Glomerular visceral epithelial cell (primary cell): ENCODE data around the gene AMIGO3.

Experiments
- DNase-seq: peaks from one replicate; pipeline ENCODE4 v3.0.0-alpha.2; 2016; ENCODE audit errors: extremely low spot score

Gene AMIGO3

DNA sequence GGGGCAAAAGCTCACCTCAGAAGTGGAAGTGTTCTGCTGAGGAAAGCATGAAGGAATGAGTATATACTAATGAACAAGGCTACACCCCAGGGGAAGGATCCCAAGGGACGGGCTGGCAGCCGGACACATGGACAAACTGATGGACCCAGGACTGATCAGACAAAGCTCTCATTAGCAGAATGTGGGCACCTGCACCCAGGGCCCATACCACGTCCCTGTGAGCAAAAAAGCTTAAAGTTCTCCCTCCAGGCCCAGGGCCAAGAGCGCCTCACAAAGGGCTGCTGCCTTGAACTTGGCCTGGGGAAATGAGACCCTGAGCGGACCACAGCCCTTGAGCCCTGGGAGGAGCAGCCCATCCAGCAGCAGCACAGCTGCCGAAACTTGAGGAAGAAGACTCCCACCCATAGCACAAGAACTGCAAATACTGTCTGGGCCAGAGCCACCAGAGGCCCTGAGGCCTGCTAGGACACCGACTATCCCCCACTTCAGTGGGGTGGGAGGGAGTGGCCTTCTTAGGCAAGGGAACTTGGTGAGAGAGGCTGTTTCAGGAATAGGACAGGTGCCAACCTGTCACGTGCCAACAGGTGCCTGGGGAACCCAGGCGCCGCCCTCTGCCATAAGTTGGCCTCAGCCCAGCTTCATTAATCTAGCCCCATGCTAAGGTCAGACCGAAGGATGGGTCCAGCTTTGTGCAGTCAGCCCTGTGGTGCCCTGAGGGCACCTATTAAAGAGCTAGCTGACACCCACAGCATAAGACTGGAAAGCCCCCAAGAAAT lies 6.6 kb upstream of the AMIGO3 start:
- DNase-seq, result no peak

DNA sequence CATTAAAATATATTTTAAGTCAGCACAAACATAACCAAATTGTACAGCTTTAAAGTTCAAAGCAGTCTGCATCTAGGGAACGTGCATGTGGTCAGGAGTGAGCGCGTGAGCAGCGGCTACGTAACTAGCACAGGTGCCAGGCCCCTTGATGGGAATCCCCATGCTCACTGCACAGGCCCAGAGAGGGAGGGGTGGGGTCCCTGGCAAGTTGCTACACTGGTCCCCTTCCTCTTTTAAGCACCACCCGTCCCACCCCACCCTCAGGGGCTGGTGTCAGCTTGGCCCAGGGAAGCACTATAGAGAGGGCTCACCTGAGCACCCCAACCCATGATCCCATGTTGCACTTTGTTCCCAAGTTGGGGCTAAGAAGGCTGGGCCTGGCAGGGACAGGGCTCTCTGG lies 5.1 kb upstream of the AMIGO3 start:
- DNase-seq, result no peak

DNA sequence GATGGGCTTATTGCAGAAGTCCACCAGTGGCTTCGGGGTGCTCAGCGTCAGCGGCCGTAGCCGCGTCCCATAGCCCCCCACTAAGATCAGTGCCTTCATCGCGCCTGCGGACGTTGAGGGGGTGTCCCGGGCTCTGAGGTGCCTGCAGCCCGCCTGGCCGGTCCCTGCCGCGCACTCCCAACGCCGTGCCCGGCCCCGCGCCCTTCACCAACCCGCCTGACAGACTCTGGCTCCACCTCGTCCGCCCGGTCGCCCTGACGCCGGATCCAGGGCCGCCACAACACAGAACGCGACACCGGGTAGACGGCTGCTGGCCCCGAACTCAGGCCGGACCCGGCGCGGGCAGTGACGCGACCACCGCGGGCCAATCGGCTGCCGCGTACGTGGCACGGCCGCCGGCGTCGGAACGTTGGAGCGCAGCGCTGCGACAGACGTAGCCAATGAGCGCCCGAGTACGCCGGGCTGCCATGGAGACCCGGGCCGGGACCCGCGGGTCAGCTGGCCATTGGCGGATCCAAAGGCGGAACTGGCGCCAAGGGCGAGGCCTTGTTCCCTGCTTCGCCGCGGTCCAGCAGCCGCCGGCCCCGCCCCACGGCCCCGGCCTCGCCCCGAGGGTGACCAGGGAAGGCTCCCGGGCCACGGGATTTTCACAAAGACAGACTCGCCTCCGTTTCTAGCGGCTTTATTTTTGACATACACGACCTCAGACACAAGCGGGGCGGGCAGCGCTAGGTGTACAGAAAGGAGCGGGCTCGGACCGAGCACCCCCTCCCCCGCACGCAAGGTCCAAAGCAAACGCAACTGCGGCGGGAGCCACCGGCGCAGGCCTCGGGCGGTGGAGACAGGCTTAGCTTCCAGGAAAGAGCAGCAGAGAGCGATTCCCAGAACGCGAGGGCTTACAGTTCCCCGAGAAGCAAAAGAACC lies 4.4 kb upstream of the AMIGO3 start, which contains the start of gene GMPPB:
Gene GMPPB, minus strand, starts transcription at position 324 of the 924 bp plus-strand sequence. Its CDS starts 225 bp downstream, at position 99.
- DNase-seq, result peak; percentile 97

DNA sequence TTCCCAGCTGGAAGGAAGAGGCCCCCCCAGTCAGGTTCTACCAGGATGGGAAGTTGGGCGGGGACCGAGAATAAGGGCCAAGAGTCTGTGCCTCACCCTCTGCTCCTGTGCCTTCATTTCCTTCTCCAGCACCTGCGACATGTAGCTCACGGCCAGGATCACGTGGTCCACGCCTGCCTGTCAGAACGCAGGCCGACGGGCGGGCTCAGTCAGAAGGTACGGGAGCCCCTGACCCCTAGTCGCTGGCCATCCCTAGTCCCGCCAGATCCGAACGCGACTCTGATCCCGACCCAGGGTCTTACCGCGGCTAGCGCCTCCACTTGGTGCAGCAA lies 3.8 kb upstream of the AMIGO3 start:
- DNase-seq, result peak; percentile 45

DNA sequence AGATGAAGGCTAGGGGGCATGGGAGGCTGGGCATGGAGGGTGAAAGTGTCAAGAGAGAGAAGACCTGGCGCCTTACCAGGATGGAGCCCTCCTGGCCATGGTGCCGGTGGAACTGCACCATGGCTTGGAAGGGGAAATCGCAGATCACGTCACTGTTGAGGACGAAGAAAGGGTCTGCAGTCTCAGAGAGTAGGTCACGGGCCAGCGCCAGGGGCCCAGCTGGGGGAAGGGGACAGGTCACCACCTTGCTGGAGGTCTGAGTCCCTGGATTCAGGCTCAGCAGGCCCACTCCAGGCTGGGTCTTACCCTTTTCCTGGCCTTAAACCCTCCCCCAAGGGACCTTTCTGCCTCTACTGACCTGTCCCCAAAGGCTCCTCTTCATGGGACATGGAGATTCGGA lies 3.4 kb upstream of the AMIGO3 start:
- DNase-seq, result no peak

DNA sequence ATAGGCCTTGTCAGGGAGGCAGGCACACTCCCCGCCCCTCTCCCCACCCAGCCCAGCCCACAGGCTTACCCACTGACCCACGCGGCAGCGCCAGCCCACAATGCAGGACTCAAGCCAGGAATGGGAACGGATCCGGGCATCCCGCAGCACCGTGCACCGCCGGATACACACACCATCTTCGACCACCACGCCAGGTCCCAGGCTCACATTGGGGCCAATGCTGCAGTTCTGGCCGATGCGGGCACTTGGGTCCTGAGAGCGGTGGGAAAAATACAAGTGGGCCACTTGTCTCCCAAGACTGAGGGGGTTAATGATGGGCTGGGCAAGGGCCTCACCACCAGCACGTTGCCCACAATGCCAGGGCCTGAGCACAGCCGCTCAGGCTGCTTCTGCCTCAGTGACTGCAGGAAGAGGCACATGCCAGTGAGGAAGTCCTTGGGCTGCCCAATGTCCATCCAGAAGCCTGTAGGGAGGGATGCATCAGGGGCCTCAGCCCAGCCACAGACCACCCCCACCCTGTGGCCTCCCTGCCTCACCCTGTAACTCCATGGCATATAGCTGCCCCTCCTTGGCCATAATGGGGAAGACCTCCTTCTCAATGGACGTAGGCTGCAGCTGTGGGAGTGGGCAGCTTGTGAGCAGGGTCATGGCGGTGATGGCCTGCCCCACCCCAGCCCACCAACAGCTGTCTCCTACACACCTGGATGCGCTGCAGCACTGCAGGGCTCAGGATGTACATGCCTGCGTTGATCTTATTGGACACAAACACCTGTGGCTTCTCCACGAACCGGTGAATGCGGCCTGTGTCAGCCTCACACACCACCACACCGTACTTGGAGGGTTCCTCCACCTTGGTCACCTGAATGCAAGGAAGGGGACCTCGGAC lies 2.7 kb upstream of the AMIGO3 start:
- no peak for DNase-seq

DNA sequence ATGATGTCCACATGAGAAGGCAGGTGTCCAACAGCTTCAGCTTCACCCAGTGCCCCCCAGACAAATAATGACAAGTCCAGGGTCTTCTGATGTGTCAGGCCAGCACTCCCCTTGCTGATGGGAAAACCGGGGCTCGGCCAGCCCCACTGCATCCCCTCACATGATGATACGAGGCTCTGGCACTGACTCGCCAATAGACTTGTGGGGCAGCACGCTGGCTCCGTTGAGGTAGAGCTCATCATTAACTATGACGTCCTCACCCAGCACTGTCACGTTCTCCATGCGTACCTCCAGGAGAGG lies 2.1 kb upstream of the AMIGO3 start:
- no peak for DNase-seq

DNA sequence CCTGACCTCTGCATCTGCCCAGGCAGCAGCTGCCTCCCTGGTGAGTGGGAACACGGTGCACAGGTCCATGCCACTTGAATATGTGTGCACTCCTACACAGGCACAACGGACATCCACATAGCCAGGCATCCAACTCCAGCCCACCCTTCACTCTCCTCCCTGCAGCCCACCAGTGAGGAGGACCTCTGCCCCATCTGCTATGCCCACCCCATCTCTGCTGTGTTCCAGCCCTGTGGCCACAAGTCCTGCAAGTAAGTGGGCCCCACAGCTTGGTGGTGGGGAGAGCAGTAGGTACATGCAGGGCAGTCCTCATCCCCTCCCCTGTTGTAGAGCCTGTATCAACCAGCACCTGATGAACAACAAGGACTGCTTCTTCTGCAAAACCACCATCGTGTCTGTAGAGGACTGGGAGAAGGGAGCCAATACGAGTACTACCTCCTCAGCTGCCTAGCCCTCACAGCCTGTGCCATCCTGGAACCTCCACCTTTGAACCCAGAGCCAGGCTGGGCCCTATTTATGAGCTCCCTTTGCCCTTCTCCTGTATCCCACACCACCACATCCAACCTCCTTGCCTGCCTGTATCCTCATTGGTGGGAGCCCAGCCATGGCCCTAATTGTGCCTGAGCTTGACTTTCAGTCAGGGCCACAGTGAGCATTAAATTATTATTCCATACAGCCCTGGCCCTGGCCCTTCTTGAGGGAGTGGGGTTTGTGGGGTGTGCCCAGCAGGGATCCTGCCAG lies 1.5 kb upstream of the AMIGO3 start:
- no peak for DNase-seq

DNA sequence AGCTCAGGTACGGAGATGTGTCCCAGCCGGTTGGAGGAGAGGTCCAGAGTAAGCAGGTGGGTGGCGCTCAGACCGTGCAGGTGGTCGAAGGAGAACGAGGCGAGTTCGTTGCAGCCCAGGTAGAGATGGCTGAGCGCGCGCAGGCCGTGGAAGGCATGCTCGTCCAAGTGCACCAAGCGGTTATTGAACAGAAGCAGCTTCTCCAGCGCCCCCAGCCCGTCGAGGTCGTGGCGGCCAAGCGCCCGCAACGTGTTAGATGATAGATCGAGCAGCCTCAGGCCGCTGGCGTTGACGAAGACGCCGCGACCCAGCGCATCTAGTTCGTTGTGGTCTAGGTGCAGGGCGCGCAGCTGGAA lies 648 bp downstream of the AMIGO3 start:
- DNase-seq, result no peak

DNA sequence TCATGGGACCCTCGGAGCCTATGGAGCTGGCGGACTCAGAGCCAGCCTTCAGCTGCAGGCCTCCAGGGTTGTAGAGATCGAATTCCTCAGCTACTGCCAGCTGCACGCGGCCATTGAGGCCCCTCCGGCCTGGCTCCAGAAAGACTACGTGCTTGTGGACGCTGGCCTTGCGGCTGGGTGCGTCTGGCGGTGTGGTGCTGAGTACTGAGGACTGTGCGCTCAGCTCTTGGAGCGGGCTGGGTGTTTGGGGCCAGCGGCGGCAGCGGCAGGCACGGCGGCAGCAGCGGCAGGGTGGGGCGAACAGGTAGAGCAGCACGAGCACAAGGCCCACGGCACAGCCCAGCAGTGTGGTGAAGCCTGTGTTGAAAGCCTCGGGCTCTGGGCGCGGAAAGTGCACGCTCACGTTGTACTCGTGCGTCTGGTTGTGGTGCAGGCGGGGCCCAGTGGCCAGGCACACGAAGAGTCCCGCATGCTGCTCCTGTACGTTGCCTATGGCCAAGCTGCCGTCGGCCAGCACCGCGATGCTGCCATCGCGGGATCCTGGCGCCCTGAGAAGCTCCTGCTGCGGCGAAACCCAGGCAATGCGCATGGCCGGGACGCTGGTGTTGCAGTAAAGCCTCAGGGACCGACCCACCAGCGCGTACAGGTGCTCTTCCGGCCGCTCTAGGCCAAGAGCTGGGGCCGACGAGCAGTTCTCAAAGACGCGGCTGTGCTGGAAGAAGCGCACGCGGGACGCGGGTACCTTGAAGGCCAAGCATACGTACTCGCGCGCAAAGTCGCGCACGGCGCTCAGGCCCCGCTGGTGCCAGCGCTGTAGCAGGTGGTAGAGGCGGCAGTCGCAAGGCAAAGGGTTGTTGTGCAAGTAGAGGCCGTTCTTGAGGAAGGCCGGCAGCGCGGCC lies 1.3 kb downstream of the AMIGO3 start:
- DNase-seq, result no peak

DNA sequence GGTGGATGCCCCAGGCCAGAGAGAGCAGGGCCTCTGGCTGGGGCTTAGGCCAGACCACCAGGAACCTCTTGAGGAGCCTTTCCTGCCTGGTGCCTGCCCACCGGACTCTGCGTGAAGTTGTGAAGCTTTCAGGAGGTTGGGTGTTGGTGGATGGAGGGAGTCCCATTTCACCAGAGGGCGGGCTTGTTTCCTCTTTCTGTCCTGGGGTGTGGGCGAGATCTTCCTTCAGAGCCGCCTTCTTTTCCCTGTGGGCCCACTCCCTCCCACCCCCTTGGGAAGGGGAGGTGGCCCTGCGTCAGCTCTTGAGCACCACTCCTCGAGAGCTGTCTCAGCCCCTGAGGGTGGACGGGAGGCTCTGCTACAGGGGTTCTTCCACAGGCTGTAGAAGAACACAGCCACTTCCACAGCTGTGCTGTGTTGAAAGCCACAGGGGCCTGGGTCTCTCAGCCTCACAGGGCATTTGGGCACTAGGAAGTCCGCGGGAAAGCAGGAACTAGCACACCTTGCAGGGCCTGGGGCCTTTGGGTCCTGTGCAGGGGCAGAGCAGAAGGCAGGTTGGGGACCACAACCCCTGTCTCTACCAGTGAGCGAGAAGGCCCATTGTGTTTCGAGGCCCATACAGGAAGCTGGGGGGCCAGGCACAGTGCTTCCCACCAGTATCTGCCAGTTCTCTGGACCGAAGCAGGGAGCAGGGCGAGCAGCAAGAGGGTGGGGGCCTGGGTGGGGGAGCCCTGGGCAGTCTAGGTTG lies 2.1 kb downstream of the AMIGO3 start:
- DNase-seq, result no peak

DNA sequence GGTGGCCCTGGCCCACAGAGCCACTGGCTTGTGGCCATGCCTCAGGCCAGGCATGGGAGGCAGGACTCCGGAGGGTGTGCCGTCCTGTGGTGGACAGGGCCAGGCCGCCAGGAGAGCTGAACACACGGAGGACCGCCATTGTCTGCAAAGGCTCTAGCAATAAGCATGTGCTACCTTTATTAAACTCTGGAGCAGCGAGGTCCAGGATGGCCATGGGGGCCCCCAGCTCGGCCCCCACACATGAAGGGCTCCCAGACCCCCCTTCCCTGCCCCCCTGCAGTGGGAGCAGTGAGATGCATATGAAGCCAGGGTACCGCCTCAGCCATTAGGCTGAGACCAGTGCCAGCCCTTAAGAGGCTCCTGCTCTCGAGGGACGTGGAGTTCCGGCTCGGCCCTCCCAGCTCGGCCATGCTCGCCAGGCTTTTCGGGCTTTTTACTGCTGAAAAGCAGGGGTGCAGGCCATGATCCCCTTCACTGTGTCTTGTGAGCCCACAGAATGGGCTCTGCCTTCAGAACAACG lies 2.7 kb downstream of the AMIGO3 start:
- no peak for DNase-seq

DNA sequence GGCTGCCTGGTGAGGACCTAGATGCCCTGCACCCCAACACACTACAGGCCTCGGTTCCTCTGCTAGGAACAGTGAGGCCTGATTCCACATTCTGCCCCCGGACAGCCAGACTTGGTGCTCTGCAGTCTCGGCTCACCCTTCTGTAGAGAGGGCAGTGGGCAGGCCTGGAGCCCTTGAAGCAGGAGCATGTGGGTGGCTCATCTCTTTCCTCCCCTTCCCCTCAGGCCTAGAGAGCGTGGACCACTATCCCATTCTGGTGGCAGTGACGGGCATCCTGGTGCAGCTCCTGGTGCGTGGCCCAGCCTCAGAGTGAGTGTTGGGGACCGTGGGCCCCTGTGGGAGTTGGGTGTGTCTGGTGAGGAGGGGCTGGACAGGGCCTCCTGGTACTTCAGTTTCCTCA lies 3.3 kb downstream of the AMIGO3 start:
- DNase-seq, result no peak

DNA sequence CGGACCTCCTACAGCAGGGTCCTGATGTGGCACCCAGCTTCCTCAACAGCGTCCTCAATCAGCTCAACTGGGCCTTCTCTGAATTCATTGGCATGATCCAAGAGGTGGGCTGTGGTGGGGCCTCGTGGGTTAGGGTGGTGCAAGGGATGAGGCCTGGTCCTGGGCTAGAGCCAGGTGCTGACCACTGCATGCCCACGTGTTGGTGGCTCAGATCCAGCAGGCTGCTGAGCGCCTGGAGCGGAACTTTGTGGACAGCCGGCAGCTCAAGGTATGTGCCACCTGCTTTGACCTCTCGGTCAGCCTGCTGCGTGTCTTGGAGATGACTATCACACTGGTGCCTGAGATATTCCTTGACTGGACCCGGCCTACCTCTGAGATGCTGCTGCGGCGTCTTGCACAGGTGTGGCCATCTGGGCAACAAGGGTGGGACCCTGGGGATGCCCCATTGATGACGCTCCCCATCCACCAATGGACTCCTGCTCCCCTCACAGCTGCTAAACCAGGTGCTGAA lies 3.8 kb downstream of the AMIGO3 start:
- DNase-seq, result peak; percentile 49

DNA sequence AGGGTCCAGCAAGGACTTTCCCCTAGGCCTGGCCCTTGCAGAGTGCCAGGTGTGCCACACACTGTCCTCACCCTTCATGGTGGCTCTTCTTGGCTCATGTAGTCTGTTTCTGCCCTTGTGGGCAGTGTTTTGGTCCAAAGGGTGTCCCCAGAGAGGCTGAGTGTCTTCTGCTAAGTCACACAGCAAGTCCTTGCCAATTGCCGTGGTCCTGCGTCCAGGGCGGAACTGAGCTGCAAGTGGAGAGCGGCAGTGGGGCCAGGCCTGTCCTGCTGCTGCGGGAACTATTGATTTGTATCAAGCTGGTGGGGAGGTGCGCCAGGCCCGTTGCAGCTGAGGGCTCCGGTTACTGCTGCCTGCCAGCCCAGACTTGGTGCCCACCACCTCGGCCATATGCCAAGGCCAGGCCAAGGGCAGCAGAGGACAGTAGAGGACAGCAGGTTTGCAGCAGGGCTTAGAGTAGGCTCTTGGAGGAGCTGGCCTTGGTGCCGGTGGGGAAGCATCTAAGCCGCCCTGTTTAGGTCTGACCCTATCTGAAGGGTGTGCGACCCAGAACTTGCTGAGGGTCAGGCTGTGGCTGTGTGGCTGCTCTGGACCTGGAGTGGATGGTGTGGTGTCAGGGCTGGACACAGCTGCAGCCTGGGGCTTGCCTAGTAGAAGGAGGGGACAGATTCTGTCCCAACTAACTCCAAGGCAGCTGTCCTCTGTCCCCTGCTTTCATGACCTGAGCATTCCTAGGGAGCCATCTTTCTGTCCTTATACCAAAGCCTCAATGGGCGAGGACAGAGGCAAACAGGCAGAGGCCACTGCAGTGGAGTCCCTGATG lies 4.5 kb downstream of the AMIGO3 start:
- no peak for DNase-seq

DNA sequence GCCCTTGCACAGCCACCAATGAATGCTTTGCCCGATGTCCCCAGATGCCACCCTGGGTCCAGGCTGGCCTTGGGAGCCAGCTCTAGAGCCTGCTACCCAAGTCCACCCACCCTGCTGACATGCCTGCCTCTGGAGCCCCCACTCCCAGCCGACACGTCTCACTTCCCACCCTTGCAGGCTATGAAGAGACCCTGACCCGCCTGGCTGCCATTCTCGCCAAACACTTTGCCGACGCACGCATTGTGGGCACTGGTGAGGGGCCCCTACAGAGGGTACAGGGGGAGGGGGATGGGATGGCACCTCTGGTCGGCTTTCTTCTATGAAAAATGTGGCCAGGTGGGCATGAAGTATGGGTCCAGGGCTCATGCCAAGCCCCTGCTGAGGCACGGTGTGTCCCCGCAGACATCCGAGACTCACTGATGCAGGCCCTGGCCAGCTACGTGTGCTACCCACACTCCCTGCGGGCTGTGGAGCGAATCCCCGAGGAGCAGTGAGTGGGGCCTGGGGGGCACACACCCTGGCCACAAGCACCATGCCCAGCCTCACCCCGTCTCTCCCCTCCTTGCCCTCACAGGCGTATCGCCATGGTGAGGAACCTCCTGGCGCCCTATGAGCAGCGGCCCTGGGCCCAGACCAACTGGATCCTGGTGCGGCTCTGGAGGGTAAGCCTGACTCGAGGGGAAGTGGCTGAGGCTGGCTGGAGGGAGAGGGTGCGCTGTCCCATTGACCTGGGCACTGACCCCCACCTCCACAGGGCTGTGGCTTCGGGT lies 6.0 kb downstream of the AMIGO3 start:
- DNase-seq, result no peak

DNA sequence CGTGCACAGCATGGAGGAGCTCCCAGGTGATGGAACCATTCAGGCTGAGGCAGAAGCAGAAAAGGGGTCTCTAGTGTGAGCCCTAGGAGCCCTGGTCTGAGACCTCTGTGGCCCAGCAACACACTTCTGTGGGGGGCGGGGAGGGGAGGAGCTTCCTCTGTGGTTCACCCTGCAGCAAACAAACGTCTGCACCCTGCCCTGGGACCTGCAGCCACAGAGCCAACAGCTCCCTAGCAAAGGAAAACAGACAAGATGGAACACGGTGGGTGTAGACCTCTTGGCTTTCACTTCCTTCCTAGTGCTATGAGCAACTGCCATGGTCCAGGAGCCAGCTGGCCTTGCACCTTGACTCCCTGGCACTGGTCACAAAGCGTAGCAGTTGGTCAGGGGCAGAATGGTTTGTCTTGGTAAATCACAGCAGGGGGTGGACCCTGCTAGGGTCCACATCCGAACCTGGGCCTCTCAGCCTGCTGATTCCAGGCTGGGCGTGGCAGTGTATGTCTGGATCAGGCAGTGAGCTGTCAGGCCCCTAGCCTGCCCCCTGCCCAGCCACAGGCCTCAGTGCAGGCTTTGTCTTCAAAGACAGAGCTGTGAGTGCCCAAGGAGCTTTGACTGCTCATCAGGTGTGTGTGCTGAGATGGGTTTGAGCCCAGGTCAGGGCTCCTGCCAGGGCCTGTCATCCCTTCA lies 6.7 kb downstream of the AMIGO3 start:
- no peak for DNase-seq
